GM23248 (cell line): Measurements from ENCODE around the gene CDHR5. TPM values are rescaled to one million over a fixed set of nuclear protein-coding genes. Genes with fewer than 3 reads are reported as not detected.

ENCODE experiments used
- DNase-seq: peaks from one replicate; pipeline ENCODE4 v3.0.0-alpha.2; 2015
- H2AFZ ChIP-seq: fragments of 200-600 bp; sonication (generic); 2 replicates; pipeline ENCODE4 v1.6.1; 2016; ENCODE audit warnings: antibody characterized with exemption
- H3F3A ChIP-seq: fragments of 200-600 bp; sonication (generic); 2 replicates; pipeline ENCODE4 v1.6.1; 2016; ENCODE audit warnings: mild to moderate bottlenecking, antibody characterized with exemption, mixed run types; ENCODE audit not compliant: insufficient read depth
- H3K27ac ChIP-seq: fragments of 200-600 bp; sonication (generic); 2 replicates; pipeline ENCODE4 v1.5.1; 2016; ENCODE audit warnings: mild to moderate bottlenecking
- H3K27me3 ChIP-seq: fragments of 200-600 bp; sonication (generic); replicated peaks from 2 replicates; pipeline ENCODE4 v1.6.1; 2016; ENCODE audit warnings: mild to moderate bottlenecking; ENCODE audit not compliant: insufficient read depth
- H3K36me3 ChIP-seq: fragments of 200-600 bp; sonication (generic); 2 replicates; pipeline ENCODE4 v1.6.1; 2016; ENCODE audit warnings: low read depth, mild to moderate bottlenecking
- H3K4me1 ChIP-seq: fragments of 200-600 bp; sonication (generic); 2 replicates; pipeline ENCODE4 v1.6.1; 2016; ENCODE audit warnings: mild to moderate bottlenecking; ENCODE audit not compliant: insufficient read depth
- H3K4me2 ChIP-seq: fragments of 200-600 bp; sonication (generic); one replicate; pipeline ENCODE4 v1.6.1; 2016; ENCODE audit warnings: mild to moderate bottlenecking; ENCODE audit not compliant: unreplicated experiment
- H3K4me3 ChIP-seq: fragments of 200-600 bp; sonication (generic); 2 replicates; pipeline ENCODE4 v1.5.1; 2016; ENCODE audit warnings: mild to moderate bottlenecking
- H3K79me2 ChIP-seq: fragments of 200-600 bp; sonication (generic); 2 replicates; pipeline ENCODE4 v1.6.1; 2016; ENCODE audit warnings: mild to moderate bottlenecking; ENCODE audit not compliant: insufficient read depth
- H3K9ac ChIP-seq: fragments of 200-600 bp; sonication (generic); 2 replicates; pipeline ENCODE4 v1.6.1; 2016; ENCODE audit warnings: mild to moderate bottlenecking
- H3K9me2 ChIP-seq: fragments of 200-600 bp; sonication (generic); 2 replicates; pipeline ENCODE4 v1.6.1; 2016; ENCODE audit warnings: mixed run types, mild to moderate bottlenecking, moderate library complexity; ENCODE audit not compliant: insufficient read depth
- H3K9me3 ChIP-seq: fragments of 200-600 bp; sonication (generic); one replicate; pipeline ENCODE4 v1.6.1; 2017; ENCODE audit warnings: low read depth
- H4K20me1 ChIP-seq: fragments of 200-600 bp; sonication (generic); 2 replicates; pipeline ENCODE4 v1.6.0; 2016; ENCODE audit not compliant: insufficient read depth
- EZH2 ChIP-seq: fragments of 200-600 bp; sonication (generic); IDR thresholded peaks from 2 replicates; pipeline ENCODE4 v1.6.1; 2018; ENCODE audit warnings: antibody characterized with exemption, mild to moderate bottlenecking; ENCODE audit not compliant: insufficient read depth, poor library complexity, severe bottlenecking
- EZH2phosphoT487 ChIP-seq: fragments of 200-600 bp; sonication (generic); IDR thresholded peaks from 2 replicates; pipeline ENCODE4 v1.6.1; 2018; ENCODE audit warnings: antibody characterized with exemption, moderate library complexity, mild to moderate bottlenecking, low read depth; ENCODE audit not compliant: insufficient read depth
- WGBS, 2 experiments: methylation state at CpG; one replicate each; pipeline ENCODE4 v1.1.6; 2015 to 2017; ENCODE audit warnings: low lambda C conversion rate in 2 of 2, low coverage in 1 of 2; ENCODE audit errors: missing lambda C conversion rate in 2 of 2; 5-methylcytosine and 5-hydroxymethylcytosine counted together
- in situ Hi-C: fragments of 300-500 bp; cut with MboI; formaldehyde crosslinking; loops from 2 replicates; pipeline ENCODE4 v1.15.0; 2020
- polyA plus RNA-seq: library from polyadenylated mRNA; unstranded; fragments of >200 nt; fragmentation: Nextera tagmentation; extraction: Ambion mirVana; gene quantifications from 2 replicates; pipeline ENCODE4 v1.2.1, GENCODE V29; 2016
- total RNA-seq: library from RNA; depleted of rRNA; stranded (reverse); fragments of >200 nt; shearing (Covaris generic); gene quantifications from 2 replicates; pipeline ENCODE4 v1.2.3, GENCODE V29; 2014

Gene CDHR5
- total and polyA plus RNA-seq, 2 experiments from 2014 or later: not detected

GRCh38 chr11:571802-572185 is 53.0 kb downstream of the CDHR5 start:
- 60 to 62% methylated on average over 5 to 8 of the region's 8 CpGs for WGBS, 2 experiments
- no peak for DNase-seq
- in situ Hi-C loops: no loop called here
- no peaks in the 10 kb centered on the region for H3K9me2 ChIP-seq
- peaks cover 11% of the 10 kb centered on the region for H3K4me1 ChIP-seq
- no peak overlapping the region for H3K4me2 ChIP-seq
- no peak overlapping the region for H3K4me3 ChIP-seq
- H3F3A ChIP-seq: no peaks in the 10 kb centered on the region; the same call in 1 of the 2 replicates
- H3K79me2 ChIP-seq: peaks cover 14% of the 10 kb centered on the region
- no peak overlapping the region for H2AFZ ChIP-seq
- no peak overlapping the region for H3K9ac ChIP-seq
- peaks cover 3% of the 10 kb centered on the region for H3K36me3 ChIP-seq
- TF ChIP-seq EZH2phosphoT487 (no peak), EZH2 (no peak)
- H3K27me3 ChIP-seq: no peaks in the 10 kb centered on the region
- H4K20me1 ChIP-seq: no peaks in the 10 kb centered on the region
- no peak overlapping the region for H3K27ac ChIP-seq
- H3K9me3 ChIP-seq: no peaks in the 10 kb centered on the region

GRCh38 chr11:569158-569885 is 55.4 kb downstream of the CDHR5 start:
- H3K27me3 ChIP-seq: no peaks in the 10 kb centered on the region
- H3K36me3 ChIP-seq: peaks cover 8% of the 10 kb centered on the region
- WGBS, 2 experiments: 18 to 21% methylated on average over 34 to 36 of the region's 36 CpGs
- H4K20me1 ChIP-seq: no peaks in the 10 kb centered on the region
- H2AFZ ChIP-seq: peak overlapping the region; percentile 73
- peaks cover 23% of the 10 kb centered on the region for H3K79me2 ChIP-seq
- H3K4me1 ChIP-seq: peaks cover 12% of the 10 kb centered on the region
- H3F3A ChIP-seq: no peaks in the 10 kb centered on the region
- peak; percentile 50 for DNase-seq
- peak overlapping the region; percentile 89 for H3K9ac ChIP-seq
- in situ Hi-C loops: no loop called here
- no peaks in the 10 kb centered on the region for H3K9me3 ChIP-seq
- H3K4me3 ChIP-seq: peak overlapping the region; percentile 83
- peak overlapping the region; percentile 95 for H3K4me2 ChIP-seq
- TF ChIP-seq EZH2 (no peak), EZH2phosphoT487 (no peak)
- H3K27ac ChIP-seq: peak overlapping the region; percentile 46
- H3K9me2 ChIP-seq: no peaks in the 10 kb centered on the region

- H4K20me1 ChIP-seq: no peaks in the 10 kb centered on the region
- H3K9me3 ChIP-seq: no peaks in the 10 kb centered on the region
- peak overlapping the region; percentile 89 for H3K9ac ChIP-seq
- H3K9me2 ChIP-seq: no peaks in the 10 kb centered on the region
- peak overlapping the region; percentile 73 for H2AFZ ChIP-seq
- 1 to 2% methylated on average over 56 to 66 of the region's 123 CpGs for WGBS, 2 experiments
- peaks cover 11% of the 10 kb centered on the region for H3K4me1 ChIP-seq
- H3F3A ChIP-seq: no peaks in the 10 kb centered on the region
- H3K27me3 ChIP-seq: no peaks in the 10 kb centered on the region
- DNase-seq: peak; percentile 98
- H3K4me3 ChIP-seq: peak overlapping the region; percentile 83
- H3K27ac ChIP-seq: peak overlapping the region; percentile 46
- in situ Hi-C loops: no loop called here
- H3K4me2 ChIP-seq: peak overlapping the region; percentile 95
- TF ChIP-seq EZH2 (no peak), EZH2phosphoT487 (no peak)
- peaks cover 23% of the 10 kb centered on the region for H3K79me2 ChIP-seq
- H3K36me3 ChIP-seq: peaks cover 8% of the 10 kb centered on the region
Observed at GRCh38 chr11:568306-569157, 56.2 kb downstream of the CDHR5 start.

- Histone ChIP-seq H3K27me3 (no peaks in the 10 kb centered on the region), H3K4me1 (peaks cover 9% of the 10 kb centered on the region; the same call in 1 of the 2 replicates), H3F3A (no peaks in the 10 kb centered on the region), H4K20me1 (no peaks in the 10 kb centered on the region), H3K79me2 (peaks cover 23% of the 10 kb centered on the region), H3K27ac (no peak overlapping the region), H2AFZ (no peak overlapping the region), H3K4me2 (peak overlapping the region; percentile 71), H3K36me3 (peaks cover 8% of the 10 kb centered on the region), H3K4me3 (peak overlapping the region; percentile 83), H3K9me3 (no peaks in the 10 kb centered on the region), H3K9ac (peak overlapping the region; percentile 69), H3K9me2 (no peaks in the 10 kb centered on the region)
- 22 to 23% methylated on average over 25 to 38 of the region's 41 CpGs for WGBS, 2 experiments
- peak; percentile 33 for DNase-seq
- TF ChIP-seq EZH2: no peak
- TF ChIP-seq EZH2phosphoT487: no peak
- in situ Hi-C loops: no loop called here
Observed at GRCh38 chr11:567629-568292, 57.0 kb downstream of the CDHR5 start.
